GM21515 (cell line): Measurements from ENCODE around the gene EPM2AIP1.
"Not testable (repeated sequence)": the region's sequence is repeated elsewhere in the genome, so short reads cannot be mapped to it uniquely, and the experiment has no call there.

Experiments
- ATAC-seq: cut with Tn5 transposase; IDR thresholded peaks from one replicate; pipeline ENCODE4 v1.9.1; 2021; ENCODE audit not compliant: unreplicated experiment

Gene EPM2AIP1

DNA sequence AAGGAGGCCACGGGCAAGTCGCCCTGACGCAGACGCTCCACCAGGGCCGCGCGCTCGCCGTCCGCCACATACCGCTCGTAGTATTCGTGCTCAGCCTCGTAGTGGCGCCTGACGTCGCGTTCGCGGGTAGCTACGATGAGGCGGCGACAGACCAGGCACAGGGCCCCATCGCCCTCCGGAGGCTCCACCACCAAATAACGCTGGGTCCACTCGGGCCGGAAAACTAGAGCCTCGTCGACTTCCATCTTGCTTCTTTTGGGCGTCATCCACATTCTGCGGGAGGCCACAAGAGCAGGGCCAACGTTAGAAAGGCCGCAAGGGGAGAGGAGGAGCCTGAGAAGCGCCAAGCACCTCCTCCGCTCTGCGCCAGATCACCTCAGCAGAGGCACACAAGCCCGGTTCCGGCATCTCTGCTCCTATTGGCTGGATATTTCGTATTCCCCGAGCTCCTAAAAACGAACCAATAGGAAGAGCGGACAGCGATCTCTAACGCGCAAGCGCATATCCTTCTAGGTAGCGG lies at the start of gene EPM2AIP1:
EPM2AIP1 (minus strand) TSS at position 326 of the 520 bp plus-strand sequence; CDS start at position 272, 54 bp downstream.
- ATAC-seq = peak; percentile 89

DNA sequence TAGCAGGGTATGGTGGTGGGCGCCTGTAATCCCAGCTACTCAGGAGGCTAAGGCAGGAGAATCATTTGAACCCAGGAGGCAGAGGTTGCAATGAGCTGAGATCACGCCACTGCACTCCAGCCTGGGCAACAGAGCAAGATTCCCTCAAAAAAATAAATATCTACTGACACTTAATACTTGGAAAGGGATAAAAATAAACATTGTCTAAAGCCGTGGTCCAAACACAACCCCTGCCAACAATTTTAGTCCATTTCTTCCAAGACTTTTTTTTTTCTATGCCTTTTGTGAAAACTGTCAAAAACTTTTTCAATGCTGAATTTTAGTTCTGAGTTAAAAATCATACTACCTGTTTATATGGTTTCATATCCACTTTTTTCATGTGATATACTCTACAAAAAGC lies 49.8 kb upstream of the EPM2AIP1 start:
- ATAC-seq = not testable (repeated sequence)

- no peak for ATAC-seq
Observed at GRCh38 chr3:37041546-37042195, 48.7 kb upstream of the EPM2AIP1 start.

- no peak for ATAC-seq
Observed at GRCh38 chr3:37040231-37040630, 47.3 kb upstream of the EPM2AIP1 start.

GRCh38 chr3:37039161-37039846 lies 46.4 kb upstream of the EPM2AIP1 start:
- ATAC-seq = no peak

- ATAC-seq = no peak
Observed at GRCh38 chr3:37037352-37037751, 44.4 kb upstream of the EPM2AIP1 start.

GRCh38 chr3:37032961-37033360 lies 40.0 kb upstream of the EPM2AIP1 start:
- no peak for ATAC-seq

GRCh38 chr3:37031096-37031682 lies 38.3 kb upstream of the EPM2AIP1 start:
- no peak for ATAC-seq

GRCh38 chr3:37030588-37030987 lies 37.7 kb upstream of the EPM2AIP1 start:
- ATAC-seq = no peak

GRCh38 chr3:37029516-37030163 lies 36.7 kb upstream of the EPM2AIP1 start:
- no peak for ATAC-seq

DNA sequence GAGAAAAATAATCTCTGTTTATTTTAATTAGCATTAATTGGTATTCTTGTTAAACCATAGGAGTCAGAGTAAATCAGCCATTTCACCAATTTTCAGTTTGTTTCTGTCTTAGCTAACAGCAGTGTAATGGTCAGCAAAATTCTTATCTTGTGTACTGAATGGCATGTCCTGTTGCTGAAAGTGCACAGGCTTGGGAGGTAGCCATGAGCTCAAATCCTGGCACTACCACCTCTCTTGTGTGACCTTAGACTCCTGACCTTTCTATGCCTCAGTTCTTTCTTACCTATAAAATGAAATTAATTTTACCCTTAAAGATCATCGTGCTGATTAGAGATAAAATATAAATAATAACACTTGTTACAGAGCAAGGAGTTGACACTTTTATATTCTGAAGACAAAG lies 36.2 kb upstream of the EPM2AIP1 start:
- no peak for ATAC-seq

DNA sequence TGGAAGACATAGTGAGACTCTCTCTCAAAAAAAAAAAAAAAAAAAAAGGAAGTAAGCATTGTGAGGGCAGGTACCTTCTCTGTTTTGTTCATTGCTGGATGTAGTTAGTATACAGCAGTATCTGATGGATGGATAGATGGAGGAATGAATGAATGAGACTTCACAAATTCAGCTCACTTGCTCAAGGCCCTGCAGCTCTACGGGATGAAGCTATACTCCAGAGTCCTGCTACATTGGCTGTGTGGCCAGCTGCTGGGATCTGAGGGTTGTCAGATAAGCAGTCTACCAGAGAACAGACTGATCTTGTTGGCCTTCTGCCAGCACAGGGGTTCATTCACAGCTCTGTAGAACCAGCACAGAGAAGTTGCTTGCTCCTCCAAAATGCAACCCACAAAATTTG lies 35.4 kb upstream of the EPM2AIP1 start:
- no peak for ATAC-seq

- no peak for ATAC-seq
Observed at GRCh38 chr3:37026851-37027250, 33.9 kb upstream of the EPM2AIP1 start.

GRCh38 chr3:37025561-37026335 lies 32.8 kb upstream of the EPM2AIP1 start:
- no peak for ATAC-seq

- ATAC-seq = no peak
Observed at GRCh38 chr3:37024820-37025405, 32.0 kb upstream of the EPM2AIP1 start.

- no peak for ATAC-seq
Observed at GRCh38 chr3:37024092-37024491, 31.2 kb upstream of the EPM2AIP1 start.

- ATAC-seq = no peak
Observed at GRCh38 chr3:37017683-37018082, 24.8 kb upstream of the EPM2AIP1 start.

DNA sequence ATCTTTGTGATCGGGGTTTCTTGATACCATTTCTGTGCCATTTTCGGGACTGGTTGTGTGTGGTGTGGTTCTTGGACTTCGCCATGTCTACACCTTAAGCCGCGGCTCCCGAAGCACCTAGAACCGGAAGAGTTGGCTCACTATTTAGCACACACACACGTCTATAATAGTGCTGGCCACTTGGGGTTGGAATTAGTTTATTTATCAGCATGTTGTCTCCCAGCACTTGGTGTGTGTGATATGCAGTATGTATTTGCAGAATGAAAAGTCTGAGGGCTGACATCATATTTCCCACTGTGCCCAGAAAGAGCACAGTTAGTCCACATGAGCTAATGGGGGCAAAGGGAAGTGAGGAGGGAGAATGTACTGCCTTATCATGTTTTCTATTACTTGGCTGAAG lies 24.0 kb upstream of the EPM2AIP1 start:
- ATAC-seq = no peak

DNA sequence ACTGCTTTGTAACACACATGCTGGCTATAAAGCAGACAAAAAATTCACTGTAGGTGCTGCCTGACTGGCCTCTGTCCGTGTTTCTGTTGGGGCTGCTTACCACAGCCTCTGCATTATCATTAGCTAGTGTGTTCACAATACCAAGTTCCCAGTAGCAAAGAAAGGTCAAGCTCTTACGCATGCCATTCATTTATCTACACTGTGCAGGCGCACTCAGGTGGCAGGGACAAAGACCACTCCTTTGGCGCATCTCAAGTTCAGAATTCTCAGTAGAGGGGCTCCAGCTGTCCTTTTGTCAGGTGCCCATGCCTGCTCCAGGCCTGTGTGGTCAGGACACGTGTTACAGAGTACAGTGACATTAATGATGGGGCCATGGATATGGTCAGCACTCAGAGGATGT lies 22.7 kb upstream of the EPM2AIP1 start:
- ATAC-seq = no peak

DNA sequence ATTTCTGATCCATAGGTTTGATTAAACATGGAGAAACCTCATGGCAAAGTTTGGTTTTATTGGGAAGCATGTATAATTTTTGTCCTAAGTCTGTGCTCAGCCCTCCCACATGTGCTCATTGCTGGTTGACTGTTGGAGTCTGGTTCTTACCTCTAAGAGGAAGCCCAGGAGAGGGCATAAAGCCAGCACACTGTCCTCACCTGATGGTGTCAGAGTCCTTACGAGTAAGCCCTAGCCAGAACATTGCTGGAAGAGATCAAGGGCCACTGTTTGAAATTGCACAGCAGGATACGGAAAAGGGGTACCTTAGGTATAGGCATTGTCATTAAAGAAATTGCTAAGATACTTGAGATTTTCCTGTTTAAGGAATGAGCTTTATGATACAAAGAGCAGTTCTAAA lies 21.7 kb upstream of the EPM2AIP1 start:
- no peak for ATAC-seq
